ENCODE results near the gene CSRNP2. TPM values are rescaled to one million over a fixed set of nuclear protein-coding genes. Genes with fewer than 3 reads are reported as not detected.

The CSRNP2 gene
- total RNA-seq, 4 donors from 2014 or later: 17.3 to 29.5 (median 22.0) TPM

DNA sequence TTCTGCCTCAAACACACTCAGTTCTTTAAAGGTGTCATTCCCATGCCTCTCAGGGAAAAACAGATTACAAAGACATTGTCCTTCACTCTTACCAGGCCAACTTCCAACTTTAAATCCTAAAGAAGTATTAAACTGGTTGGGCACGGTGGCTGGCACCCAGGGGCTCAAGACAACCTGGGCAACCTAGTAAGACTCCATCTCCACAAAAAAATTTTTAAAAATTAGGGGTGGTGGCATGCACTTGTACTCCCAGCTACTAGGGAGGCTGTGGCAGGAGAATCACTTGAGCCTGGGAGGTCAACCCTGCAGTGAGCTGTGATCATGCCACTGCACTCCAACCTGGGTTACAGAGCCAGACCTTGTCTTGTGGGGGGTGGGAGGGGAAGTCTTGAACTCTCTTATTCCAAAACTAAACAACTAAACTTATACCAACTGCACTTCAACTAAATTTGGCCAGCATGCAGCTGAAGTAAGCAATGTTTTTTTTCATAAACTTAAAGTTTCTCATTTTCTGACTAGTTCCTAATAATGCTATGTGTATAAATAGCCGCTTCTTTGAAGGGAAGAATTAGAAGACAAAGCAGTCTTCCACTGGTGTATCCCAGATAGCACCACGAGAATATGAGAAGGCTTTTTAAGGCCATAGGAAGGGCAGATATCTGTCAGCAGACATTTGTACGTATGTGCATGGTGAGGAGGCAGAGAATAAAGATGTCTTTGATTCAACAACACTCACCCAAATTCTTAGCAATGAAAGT lies 59.6 kb downstream of the CSRNP2 start:
- in situ Hi-C loops (cut with MboI; ENCODE audit: low sequenced_read_pairs in 4 of 4) (loop anchor here in 1 of 4 donors (10.0 kb wide), 1 partner anchor 99 kb away; a partner anchor contains a TSS), intact Hi-C loops (cut with DNase I; ENCODE audit: low total_unique reads) (loop anchor here (2.0 kb wide), 1 partner anchor 39 kb away; no protein-coding TSS in a partner anchor)
- TF ChIP-seq POLR2A (IDR thresholded peaks at IDR 0.05): no peak
- TF ChIP-seq, protein P1, sequence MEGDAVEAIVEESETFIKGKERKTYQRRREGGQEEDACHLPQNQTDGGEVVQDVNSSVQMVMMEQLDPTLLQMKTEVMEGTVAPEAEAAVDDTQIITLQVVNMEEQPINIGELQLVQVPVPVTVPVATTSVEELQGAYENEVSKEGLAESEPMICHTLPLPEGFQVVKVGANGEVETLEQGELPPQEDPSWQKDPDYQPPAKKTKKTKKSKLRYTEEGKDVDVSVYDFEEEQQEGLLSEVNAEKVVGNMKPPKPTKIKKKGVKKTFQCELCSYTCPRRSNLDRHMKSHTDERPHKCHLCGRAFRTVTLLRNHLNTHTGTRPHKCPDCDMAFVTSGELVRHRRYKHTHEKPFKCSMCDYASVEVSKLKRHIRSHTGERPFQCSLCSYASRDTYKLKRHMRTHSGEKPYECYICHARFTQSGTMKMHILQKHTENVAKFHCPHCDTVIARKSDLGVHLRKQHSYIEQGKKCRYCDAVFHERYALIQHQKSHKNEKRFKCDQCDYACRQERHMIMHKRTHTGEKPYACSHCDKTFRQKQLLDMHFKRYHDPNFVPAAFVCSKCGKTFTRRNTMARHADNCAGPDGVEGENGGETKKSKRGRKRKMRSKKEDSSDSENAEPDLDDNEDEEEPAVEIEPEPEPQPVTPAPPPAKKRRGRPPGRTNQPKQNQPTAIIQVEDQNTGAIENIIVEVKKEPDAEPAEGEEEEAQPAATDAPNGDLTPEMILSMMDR (IDR thresholded peaks at IDR 0.05 in 4 of 5, conservative IDR thresholded peaks at IDR 0.05 in 1 of 5): peak in 1 of 5 experiments; percentile 14
- DNase-seq (no peak), ATAC-seq (peak in 1 of 2 donors; percentile 11)
- peak overlapping the region; percentile 72 to 97 (median 90) for H3K4me3 ChIP-seq
- H3K36me3 ChIP-seq: no peaks in the 10 kb centered on the region
- peak overlapping the region; percentile 93 to 100 (median 97) for H3K27ac ChIP-seq
- peaks cover 30 to 33% of the 10 kb centered on the region in 2 donors for H3K4me1 ChIP-seq
- H3K9me3 ChIP-seq: no peaks in the 10 kb centered on the region
- H3K27me3 ChIP-seq: no peaks in the 10 kb centered on the region

GRCh38 chr12:51021694-51022093 lies 61.7 kb downstream of the CSRNP2 start:
- DNase-seq: no peak
- no peak for ATAC-seq
- peaks cover 33 to 36% of the 10 kb centered on the region in 2 donors for H3K4me1 ChIP-seq

GRCh38 chr12:51020448-51021182 lies 62.8 kb downstream of the CSRNP2 start:
- peak overlapping the region in 3 of 4 donors; percentile 14 to 95 (median 44) for H3K27ac ChIP-seq
- intact Hi-C loops (cut with DNase I; ENCODE audit: low total_unique reads) (no loop called here), in situ Hi-C loops (cut with MboI; ENCODE audit: low sequenced_read_pairs in 4 of 4) (loop anchor here in 1 of 4 donors (10.0 kb wide), 1 partner anchor 96 kb away; a partner anchor contains a TSS)
- TF ChIP-seq, protein P1 (IDR thresholded peaks at IDR 0.05 in 4 of 5, conservative IDR thresholded peaks at IDR 0.05 in 1 of 5): no peak
- no peak for TF ChIP-seq POLR2A (IDR thresholded peaks at IDR 0.05)
- no peak for DNase-seq
- no peaks in the 10 kb centered on the region for H3K9me3 ChIP-seq
- H3K27me3 ChIP-seq: no peaks in the 10 kb centered on the region
- no peak overlapping the region for H3K4me3 ChIP-seq
- no peak for ATAC-seq
- H3K36me3 ChIP-seq: no peaks in the 10 kb centered on the region
- H3K4me1 ChIP-seq: peaks cover 32 to 36% of the 10 kb centered on the region in 2 donors

More at GRCh38 chr12:51021694-51022093, 61.7 kb downstream of the CSRNP2 start:
- intact Hi-C loops (cut with DNase I; ENCODE audit: low total_unique reads): no loop called here
- H3K36me3 ChIP-seq: no peaks in the 10 kb centered on the region
- H3K27ac ChIP-seq: peak overlapping the region; percentile 18 to 99 (median 73)
- no peak overlapping the region for H3K4me3 ChIP-seq
- in situ Hi-C loops (cut with MboI; ENCODE audit: low sequenced_read_pairs in 4 of 4): loop anchor here in 1 of 4 donors (10.0 kb wide), 1 partner anchor 97 kb away; a partner anchor contains a TSS
- TF ChIP-seq, protein P1 (IDR thresholded peaks at IDR 0.05 in 4 of 5, conservative IDR thresholded peaks at IDR 0.05 in 1 of 5): no peak
- no peak for TF ChIP-seq POLR2A (IDR thresholded peaks at IDR 0.05)
- H3K27me3 ChIP-seq: no peaks in the 10 kb centered on the region
- no peaks in the 10 kb centered on the region for H3K9me3 ChIP-seq

DNA sequence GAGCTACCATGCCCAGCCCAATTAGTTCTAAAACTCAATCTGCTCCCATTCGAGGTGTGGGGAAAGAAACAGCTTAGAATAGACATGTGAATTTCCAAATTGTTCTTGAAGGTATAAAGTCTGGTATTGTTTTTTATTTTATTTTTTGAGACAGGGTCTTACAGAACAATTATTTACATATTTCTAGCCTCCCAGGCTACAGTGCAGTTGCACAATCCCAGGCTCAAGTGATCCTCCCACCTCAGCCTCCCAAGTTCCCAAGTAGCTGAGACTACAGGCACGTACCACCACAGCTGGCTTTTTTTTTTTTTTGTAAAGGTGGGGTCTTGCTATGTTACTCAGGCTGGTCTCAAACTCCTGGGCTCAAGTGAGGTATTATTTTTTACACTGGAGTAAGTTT lies 63.5 kb downstream of the CSRNP2 start:
- intact Hi-C loops (cut with DNase I; ENCODE audit: low total_unique reads): no loop called here
- H3K9me3 ChIP-seq: no peaks in the 10 kb centered on the region
- peak overlapping the region in 1 of 4 donors; percentile 95 for H3K27ac ChIP-seq
- no peaks in the 10 kb centered on the region for H3K27me3 ChIP-seq
- ATAC-seq (no peak), DNase-seq (no peak)
- H3K4me1 ChIP-seq: peaks cover 29 to 36% of the 10 kb centered on the region in 2 donors
- TF ChIP-seq POLR2A (IDR thresholded peaks at IDR 0.05): no peak
- TF ChIP-seq, protein P1 (IDR thresholded peaks at IDR 0.05 in 4 of 5, conservative IDR thresholded peaks at IDR 0.05 in 1 of 5): no peak
- in situ Hi-C loops (cut with MboI; ENCODE audit: low sequenced_read_pairs in 4 of 4): loop anchor here in 1 of 4 donors (10.0 kb wide), 1 partner anchor 95 kb away; a partner anchor contains a TSS
- no peak overlapping the region for H3K4me3 ChIP-seq
- H3K36me3 ChIP-seq: no peaks in the 10 kb centered on the region
